ENCODE measurements around the gene LCN10.
A peak's percentile ranks its signal among the peaks of the same experiment; 100 is the strongest.

LCN10 gene

GRCh38 chr9:136694163-136694871, 48.4 kb downstream of the LCN10 start:
- Histone ChIP-seq H3K36me3 (no peaks in the 10 kb centered on the region), H3K27me3 (peaks cover 0 to 19% (median 0%) of the 10 kb centered on the region in 11 experiments; a peak in 4 of 22 replicates), H3K4me3 (no peak overlapping the region), H4K20me1 (no peaks in the 10 kb centered on the region; a peak in 1 of 22 replicates), H3K9me3 (replicated peaks in 1 of 11) (no peaks in the 10 kb centered on the region), H3K27ac (no peak overlapping the region), H3K4me2 (peak overlapping the region; percentile 20 to 97 (median 49); a peak in 16 of 22 replicates), H3K4me1 (peaks cover 63 to 94% (median 85%) of the 10 kb centered on the region in 10 experiments), H3K9ac (no peak overlapping the region)
- TF ChIP-seq Cebpa-rat (IDR thresholded peaks at IDR 0.05), result no peak

- Histone ChIP-seq H3K36me3 (no peaks in the 10 kb centered on the region), H3K4me2 (peak overlapping the region in 9 of 11 experiments; percentile 2 to 97 (median 37); a peak in 10 of 22 replicates), H3K27me3 (peaks cover 0 to 19% (median 0%) of the 10 kb centered on the region in 11 experiments; a peak in 4 of 22 replicates), H3K4me1 (peaks cover 64 to 94% (median 85%) of the 10 kb centered on the region in 10 experiments), H3K9me3 (replicated peaks in 1 of 11) (no peaks in the 10 kb centered on the region), H3K9ac (no peak overlapping the region), H3K4me3 (no peak overlapping the region), H3K27ac (no peak overlapping the region), H4K20me1 (no peaks in the 10 kb centered on the region; a peak in 1 of 22 replicates)
- no peak for TF ChIP-seq Cebpa-rat (IDR thresholded peaks at IDR 0.05)
Observed at GRCh38 chr9:136693490-136694162, 49.1 kb downstream of the LCN10 start.

- no peak for TF ChIP-seq Cebpa-rat (IDR thresholded peaks at IDR 0.05)
- H3K4me3 ChIP-seq, result no peak overlapping the region
- peaks cover 64 to 94% (median 85%) of the 10 kb centered on the region in 10 experiments for H3K4me1 ChIP-seq
- H3K27me3 ChIP-seq, result peaks cover 0 to 19% (median 0%) of the 10 kb centered on the region in 11 experiments; a peak in 4 of 22 replicates
- peaks cover 0 to under 1% (median 0%) of the 10 kb centered on the region in 11 experiments; a peak in 3 of 22 replicates for H4K20me1 ChIP-seq
- H3K9ac ChIP-seq, result no peak overlapping the region
- H3K27ac ChIP-seq, result no peak overlapping the region
- H3K4me2 ChIP-seq, result peak overlapping the region in 7 of 11 experiments; percentile 2 to 97 (median 37); a peak in 6 of 22 replicates
- no peaks in the 10 kb centered on the region for H3K9me3 ChIP-seq (replicated peaks in 1 of 11)
- no peaks in the 10 kb centered on the region for H3K36me3 ChIP-seq
Observed at GRCh38 chr9:136693135-136693489, 49.6 kb downstream of the LCN10 start.

GRCh38 chr9:136692185-136693134, 50.3 kb downstream of the LCN10 start:
- Histone ChIP-seq H3K4me3 (no peak overlapping the region), H3K4me1 (peaks cover 63 to 93% (median 85%) of the 10 kb centered on the region in 10 experiments), H3K27ac (no peak overlapping the region), H4K20me1 (peaks cover 0 to 5% (median 0%) of the 10 kb centered on the region in 11 experiments; a peak in 3 of 22 replicates), H3K27me3 (peaks cover 0 to 19% (median 0%) of the 10 kb centered on the region in 11 experiments; a peak in 4 of 22 replicates), H3K36me3 (no peaks in the 10 kb centered on the region), H3K9ac (no peak overlapping the region), H3K9me3 (replicated peaks in 1 of 11) (no peaks in the 10 kb centered on the region), H3K4me2 (peak overlapping the region in 7 of 11 experiments; percentile 58 to 99 (median 81); a peak in 10 of 22 replicates)
- no peak for TF ChIP-seq Cebpa-rat (IDR thresholded peaks at IDR 0.05)

GRCh38 chr9:136691316-136692184, 51.2 kb downstream of the LCN10 start:
- peak overlapping the region; percentile 23 to 99 (median 74) for H3K4me2 ChIP-seq
- no peak overlapping the region for H3K4me3 ChIP-seq
- H3K36me3 ChIP-seq, result no peaks in the 10 kb centered on the region
- no peaks in the 10 kb centered on the region for H3K9me3 ChIP-seq (replicated peaks in 1 of 11)
- H3K27ac ChIP-seq, result peak overlapping the region in 2 of 11 experiments; percentile 23 to 28; a peak in 2 of 22 replicates
- TF ChIP-seq Cebpa-rat (IDR thresholded peaks at IDR 0.05), result no peak
- peak overlapping the region in 6 of 11 experiments; percentile 4 to 56 (median 38); a peak in 7 of 22 replicates for H3K9ac ChIP-seq
- H3K4me1 ChIP-seq, result peaks cover 57 to 87% (median 78%) of the 10 kb centered on the region in 10 experiments
- peaks cover 0 to 19% (median 0%) of the 10 kb centered on the region in 11 experiments; a peak in 4 of 22 replicates for H3K27me3 ChIP-seq
- peaks cover 0 to 7% (median 1%) of the 10 kb centered on the region in 11 experiments; a peak in 11 of 22 replicates for H4K20me1 ChIP-seq

- Histone ChIP-seq H3K4me1 (peaks cover 53 to 83% (median 75%) of the 10 kb centered on the region in 10 experiments), H3K27me3 (peaks cover 0 to 13% (median 0%) of the 10 kb centered on the region in 11 experiments; a peak in 4 of 22 replicates), H3K9ac (peak overlapping the region in 8 of 11 experiments; percentile 1 to 56 (median 37); a peak in 14 of 22 replicates), H3K4me3 (no peak overlapping the region), H3K9me3 (replicated peaks in 1 of 11) (no peaks in the 10 kb centered on the region), H3K27ac (peak overlapping the region in 5 of 11 experiments; percentile 16 to 23 (median 20); a peak in 3 of 22 replicates), H3K4me2 (peak overlapping the region; percentile 23 to 99 (median 74)), H4K20me1 (peaks cover 2 to 14% (median 8%) of the 10 kb centered on the region in 11 experiments; a peak in 18 of 22 replicates), H3K36me3 (0 out of 22 replicates have a peak, but pooled peaks cover 0 to 2% (median 0%) of the 10 kb centered on the region in 11 experiments)
- TF ChIP-seq Cebpa-rat (IDR thresholded peaks at IDR 0.05), result no peak
Observed at GRCh38 chr9:136690806-136691261, 51.9 kb downstream of the LCN10 start.

- peaks cover 0 to 8% (median 0%) of the 10 kb centered on the region in 11 experiments; a peak in 3 of 22 replicates for H3K36me3 ChIP-seq
- H3K9ac ChIP-seq, result peak overlapping the region in 8 of 11 experiments; percentile 1 to 56 (median 37); a peak in 13 of 22 replicates
- peaks cover 8 to 20% (median 14%) of the 10 kb centered on the region in 11 experiments; a peak in 21 of 22 replicates for H4K20me1 ChIP-seq
- peak overlapping the region; percentile 23 to 99 (median 74); a peak in 21 of 22 replicates for H3K4me2 ChIP-seq
- peaks cover 54 to 83% (median 75%) of the 10 kb centered on the region in 10 experiments for H3K4me1 ChIP-seq
- H3K4me3 ChIP-seq, result no peak overlapping the region
- no peak for TF ChIP-seq Cebpa-rat (IDR thresholded peaks at IDR 0.05)
- peaks cover 0 to 7% (median 0%) of the 10 kb centered on the region in 11 experiments; a peak in 1 of 22 replicates for H3K27me3 ChIP-seq
- no peaks in the 10 kb centered on the region for H3K9me3 ChIP-seq (replicated peaks in 1 of 11)
- H3K27ac ChIP-seq, result peak overlapping the region in 4 of 11 experiments; percentile 16 to 22 (median 20); a peak in 3 of 22 replicates
Observed at GRCh38 chr9:136690104-136690805, 52.5 kb downstream of the LCN10 start.

All from BLaER1 treated with 17β-estradiol and CSF1 and Interleukin-3, amounts not matched to agents 10 nM and 100 nM (cell line).